IMR-90 (cell line): ENCODE measurements around the gene C9orf152. TPM values are rescaled to one million over a fixed set of nuclear protein-coding genes. Genes with fewer than 3 reads are reported as not detected.

Experiments
- ATAC-seq: fragments of 200-7000 bp; cut with Tn5 transposase; 2 replicates; pipeline ENCODE4 v1.9.1; 2020; ENCODE audit warnings: low read depth, mild to moderate bottlenecking, moderate library complexity
- BruUV-seq: library from RNA; stranded (reverse); fragments of 400-500 nt; replicated peaks from 2 replicates; lab custom pipeline; 2021; lab: Mats Ljungman, UMichigan
- CTCF ChIA-PET: fragments of 300-600 bp; formaldehyde crosslinking; extraction: SDS; loops from one replicate; lab custom pipeline; 2021; ENCODE audit warnings: antibody characterized with exemption; lab: Yijun Ruan, JAX
- POLR2A ChIA-PET: fragments of 300-600 bp; sonication (Branson Sonifier 250); formaldehyde crosslinking; loops from one replicate; lab custom pipeline; 2022; ENCODE audit warnings: antibody characterized with exemption; ENCODE audit not compliant: unreplicated experiment; lab: Charles Lee
- DNase-seq: peaks from one replicate; pipeline ENCODE4 v3.0.0; 2013
- H2AFZ ChIP-seq: replicated peaks from 2 replicates; pipeline ENCODE3; 2013; ENCODE audit warnings: low read length, mild to moderate bottlenecking; ENCODE audit not compliant: poor library complexity
- H2AK5ac ChIP-seq: 2 replicates; pipeline ENCODE4 v1.6.1; 2013; ENCODE audit warnings: low read depth, low read length, inconsistent platforms
- H2AK9ac ChIP-seq: replicated peaks from 2 replicates; pipeline ENCODE3; 2013; ENCODE audit warnings: mild to moderate bottlenecking, low read depth, low read length, moderate library complexity; ENCODE audit not compliant: poor library complexity
- H2BK120ac ChIP-seq: 2 replicates; pipeline ENCODE4 v1.6.1; 2013; ENCODE audit warnings: low read depth, low read length, inconsistent platforms
- H2BK15ac ChIP-seq: 3 replicates; pipeline ENCODE4 v1.6.1; 2013; ENCODE audit warnings: low read depth, low read length, inconsistent platforms
- H2BK20ac ChIP-seq: 2 replicates; pipeline ENCODE4 v1.6.1; 2013; ENCODE audit warnings: low read depth, mild to moderate bottlenecking, inconsistent platforms, low read length, moderate library complexity
- H2BK5ac ChIP-seq: 2 replicates; pipeline ENCODE4 v1.6.1; 2013; ENCODE audit warnings: mild to moderate bottlenecking, low read depth, low read length, inconsistent platforms; ENCODE audit not compliant: poor library complexity, severe bottlenecking
- H3K14ac ChIP-seq: replicated peaks from 2 replicates; pipeline ENCODE4 v1.6.1; 2013; ENCODE audit warnings: low read depth, low read length, inconsistent platforms
- H3K18ac ChIP-seq: 2 replicates; pipeline ENCODE4 v1.6.1; 2013; ENCODE audit warnings: low read depth, low read length, control low read depth
- H3K23ac ChIP-seq: 2 replicates; pipeline ENCODE4 v1.6.1; 2013; ENCODE audit warnings: low read depth, low read length, inconsistent platforms
- H3K27ac ChIP-seq: 2 replicates; pipeline ENCODE4 v1.5.1; 2013; ENCODE audit warnings: mild to moderate bottlenecking, control low read depth, low read length; ENCODE audit not compliant: insufficient read depth
- H3K27me3 ChIP-seq: 2 replicates; pipeline ENCODE4 v1.6.1; 2013; ENCODE audit warnings: low read length; ENCODE audit not compliant: control insufficient read depth, insufficient read depth
- H3K36me3 ChIP-seq: 2 replicates; pipeline ENCODE4 v1.6.1; 2013; ENCODE audit warnings: low read length, mixed read lengths; ENCODE audit not compliant: control insufficient read depth, insufficient read depth
- H3K4ac ChIP-seq: 2 replicates; pipeline ENCODE4 v1.6.1; 2013; ENCODE audit warnings: low read depth, low read length, inconsistent platforms
- H3K4me1 ChIP-seq: 2 replicates; pipeline ENCODE4 v1.6.1; 2013; ENCODE audit warnings: low read length, mixed read lengths; ENCODE audit not compliant: control insufficient read depth, insufficient read depth
- H3K4me2 ChIP-seq: 2 replicates; pipeline ENCODE4 v1.6.1; 2013; ENCODE audit warnings: low read depth, mild to moderate bottlenecking, control low read depth, low read length, moderate library complexity
- H3K4me3 ChIP-seq: 2 replicates; pipeline ENCODE4 v1.5.1; 2013; ENCODE audit warnings: low read depth, mild to moderate bottlenecking, control low read depth, low read length, moderate library complexity; ENCODE audit not compliant: insufficient read depth
- H3K56ac ChIP-seq: 2 replicates; pipeline ENCODE4 v1.6.1; 2013; ENCODE audit warnings: low read length, inconsistent platforms; ENCODE audit not compliant: insufficient read depth; ENCODE audit errors: extremely low read depth
- H3K79me1 ChIP-seq, 2 experiments: 2 replicates each; pipeline ENCODE4 v1.6.1; 2013; ENCODE audit warnings: low read length in 2 of 2, inconsistent platforms in 1 of 2, low read depth in 1 of 2
- H3K9ac ChIP-seq: 2 replicates; pipeline ENCODE4 v1.6.1; 2013; ENCODE audit warnings: low read depth, low read length, control low read depth
- H3K9me1 ChIP-seq: 2 replicates; pipeline ENCODE4 v1.6.1; 2013; ENCODE audit warnings: low read length, inconsistent platforms; ENCODE audit not compliant: insufficient read depth
- H3K9me3 ChIP-seq: 2 replicates; pipeline ENCODE4 v1.6.1; 2013; ENCODE audit warnings: low read length; ENCODE audit not compliant: control insufficient read depth, insufficient read depth
- H4K20me1 ChIP-seq: 2 replicates; pipeline ENCODE4 v1.6.1; 2013; ENCODE audit warnings: low read length, inconsistent platforms; ENCODE audit not compliant: insufficient read depth
- H4K5ac ChIP-seq: 2 replicates; pipeline ENCODE4 v1.6.1; 2013; ENCODE audit warnings: mild to moderate bottlenecking, low read depth, low read length, control low read depth
- H4K8ac ChIP-seq, 2 experiments: 2 replicates each; pipeline ENCODE4 v1.6.1; 2013; ENCODE audit warnings: low read depth in 2 of 2, low read length in 2 of 2, control low read depth in 1 of 2, inconsistent platforms in 1 of 2
- H4K91ac ChIP-seq: 2 replicates; pipeline ENCODE4 v1.6.1; 2013; ENCODE audit warnings: low read depth, low read length, inconsistent platforms; ENCODE audit not compliant: insufficient read depth
- CEBPB ChIP-seq: IDR thresholded peaks from 2 replicates; pipeline ENCODE4 v1.6.1; 2012; ENCODE audit warnings: low read depth, low read length, improper control_type of control experiment
- FOS ChIP-seq: fragments of 150-350 bp; IDR thresholded peaks from 2 replicates; pipeline ENCODE4 v1.6.1; 2016; ENCODE audit warnings: low read depth, low read length
- NFE2L2 ChIP-seq: fragments of 150-350 bp; IDR thresholded peaks from 2 replicates; pipeline ENCODE4 v1.6.1; 2016; ENCODE audit warnings: low read depth, mild to moderate bottlenecking, low read length
- POLR2A ChIP-seq: IDR thresholded peaks from 2 replicates; pipeline ENCODE4 v1.6.1; 2012; ENCODE audit warnings: mild to moderate bottlenecking, low read depth, low read length
- RAD21 ChIP-seq: IDR thresholded peaks from 2 replicates; pipeline ENCODE4 v1.6.1; 2012; ENCODE audit warnings: low read length, improper control_type of control experiment
- WGBS, 2 experiments: methylation state at CpG; one replicate each; pipeline versions ENCODE4 v1.1.5 to v1.1.7; 2013; ENCODE audit warnings: missing lambda C conversion rate in 2 of 2; ENCODE audit not compliant: insufficient read length in 1 of 2; ENCODE audit errors: extremely low coverage in 2 of 2; 5-methylcytosine and 5-hydroxymethylcytosine counted together
- dilution Hi-C: fragments of 300-500 bp; cut with HindIII; formaldehyde crosslinking; loops from one replicate; pipeline ENCODE4 v1.14.3; 2018; ENCODE audit warnings: low sequenced_read_pairs; ENCODE audit not compliant: unreplicated experiment
- in situ Hi-C: fragments of 300-500 bp; cut with MboI; formaldehyde crosslinking; loops from 3 replicates; pipeline ENCODE4 v1.14.3; 2019; ENCODE audit warnings: low sequenced_read_pairs, inconsistent platforms, mixed read lengths
- intact Hi-C: fragments of 100-400 bp; cut with micrococcal nuclease; formaldehyde crosslinking; loops from 2 replicates; pipeline ENCODE4 v1.10.0; 2022
- polyA plus RNA-seq, 3 experiments: library from polyadenylated mRNA; depleted of rRNA; stranded (reverse); fragments of >200 nt; gene quantifications; 2 replicates each; pipeline ENCODE4 v1.2.3, GENCODE V29; 2012; ENCODE audit warnings: low replicate concordance in 1 of 3
- total RNA-seq: library from RNA; depleted of rRNA; stranded (reverse); fragments of >200 nt; gene quantifications from 2 replicates; pipeline ENCODE4 v1.2.3, GENCODE V29; 2012

C9orf152 gene
- total and polyA plus RNA-seq, 2 of the 4 experiments (the other 2 are of a cell fraction): not detected

DNA sequence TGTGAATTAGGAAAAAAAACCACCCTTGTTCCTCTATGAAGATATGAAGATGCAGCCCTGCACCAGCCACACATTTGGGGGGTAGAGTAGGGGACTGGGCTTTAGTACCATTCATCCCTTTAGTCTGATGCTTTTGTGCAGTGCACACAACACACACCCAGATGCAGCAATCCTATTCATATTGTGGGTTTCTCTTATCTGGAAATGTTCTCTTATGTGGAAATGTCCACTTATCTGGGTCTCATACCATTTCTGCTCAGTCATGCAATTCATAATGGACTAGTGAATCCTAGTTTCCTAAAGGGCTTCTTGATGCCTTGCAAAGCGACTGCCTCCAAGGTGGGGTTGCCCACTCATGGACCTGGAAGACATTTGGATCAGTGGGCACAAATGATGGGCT is 47.8 kb downstream of the C9orf152 start:
- H2BK5ac ChIP-seq: no peak overlapping the region
- no peaks in the 10 kb centered on the region for H3K9me3 ChIP-seq
- H3K4ac ChIP-seq: no peak overlapping the region
- no peak overlapping the region for H3K27ac ChIP-seq
- H3K4me2 ChIP-seq: no peak overlapping the region
- no peak overlapping the region for H3K9ac ChIP-seq
- WGBS, 2 experiments: 100% methylated on average over 1 of the region's 1 CpG; no CpG with 5 or more reads in 1 of the 2 experiments
- no peak overlapping the region for H2BK15ac ChIP-seq
- H3K9me1 ChIP-seq: peaks cover 44% of the 10 kb centered on the region
- ATAC-seq (no peak), DNase-seq (peak; percentile 48)
- no peak overlapping the region for H2AK9ac ChIP-seq
- peaks cover 58 to 91% of the 10 kb centered on the region in 2 experiments for H3K79me1 ChIP-seq
- H4K8ac ChIP-seq: no peak overlapping the region
- POLR2A ChIA-PET: no interaction called here
- H4K20me1 ChIP-seq: peaks cover 92% of the 10 kb centered on the region
- H2AK5ac ChIP-seq: no peak overlapping the region
- H2BK120ac ChIP-seq: no peak overlapping the region
- H3K56ac ChIP-seq: no peak overlapping the region
- H3K23ac ChIP-seq: no peak overlapping the region
- in situ Hi-C loops (loop anchor here (25.0 kb wide), 1 partner anchor 573 kb away; no protein-coding TSS in a partner anchor), intact Hi-C loops (no loop called here), dilution Hi-C loops (loop anchor here (25.0 kb wide), 1 partner anchor 98 kb away; no protein-coding TSS in a partner anchor)
- H4K91ac ChIP-seq: no peak overlapping the region
- H3K36me3 ChIP-seq: peaks cover 41% of the 10 kb centered on the region
- H2AFZ ChIP-seq: no peak overlapping the region
- no TSS peak for BruUV-seq
- H3K4me3 ChIP-seq: no peak overlapping the region
- CTCF ChIA-PET: interaction anchor here (0.6 kb wide), 1 partner anchor 257 kb away, joined by 4 read pairs; no protein-coding TSS in a partner anchor
- H3K18ac ChIP-seq: no peak overlapping the region
- H4K5ac ChIP-seq: no peak overlapping the region
- TF ChIP-seq RAD21: no peak
- TF ChIP-seq NFE2L2: peak; percentile 68
- TF ChIP-seq CEBPB: peak; percentile 37; the same call in 1 of the 2 replicates
- TF ChIP-seq FOS: no peak
- TF ChIP-seq POLR2A: no peak
- H3K14ac ChIP-seq: no peak overlapping the region
- H2BK20ac ChIP-seq: no peak overlapping the region
- peaks cover 13% of the 10 kb centered on the region for H3K4me1 ChIP-seq
- H3K27me3 ChIP-seq: no peaks in the 10 kb centered on the region
